H1 (cell line): Measurements from ENCODE around the gene COLEC11. TPM values are rescaled to one million over a fixed set of nuclear protein-coding genes. Genes with fewer than 3 reads are reported as not detected.

Experiments
- BRCA1 ChIP-seq: IDR thresholded peaks from 2 replicates; pipeline ENCODE4 v1.6.1; 2012; ENCODE audit warnings: low read depth, low read length, improper control_type of control experiment
- CREB1 ChIP-seq: IDR thresholded peaks from 2 replicates; pipeline ENCODE4 v1.6.1; 2012; ENCODE audit warnings: inconsistent platforms
- GABPA ChIP-seq: IDR thresholded peaks from 2 replicates; pipeline ENCODE4 v1.6.1; 2011; ENCODE audit warnings: mild to moderate bottlenecking, low read length, moderate library complexity, borderline replicate concordance; ENCODE audit not compliant: insufficient read depth
- GTF2F1 ChIP-seq: IDR thresholded peaks from 2 replicates; pipeline ENCODE4 v1.6.1; 2012; ENCODE audit warnings: low read depth, low read length, improper control_type of control experiment, borderline replicate concordance
- KDM1A ChIP-seq: fragments of 200-600, 300-600 bp; sonication (generic); IDR thresholded peaks from 2 replicates; pipeline ENCODE4 v1.7.1; 2016; ENCODE audit warnings: mild to moderate bottlenecking, low read length, borderline replicate concordance
- POLR2A ChIP-seq, 2 experiments: IDR thresholded peaks; 1 replicate in 1 of 2; 2 replicates in 1 of 2; pipeline ENCODE4 v1.6.1; 2011; ENCODE audit warnings: low read depth in 2 of 2, low read length in 2 of 2, mild to moderate bottlenecking in 2 of 2; ENCODE audit errors: control extremely low read depth in 1 of 2
- SIN3A ChIP-seq, 2 experiments: IDR thresholded peaks in 1 of 2; conservative IDR thresholded peaks in 1 of 2; 2 replicates each; pipeline ENCODE4 v1.6.1; 2011 to 2012; ENCODE audit warnings: low read length in 2 of 2, improper control_type of control experiment in 1 of 2, low read depth in 1 of 2, mild to moderate bottlenecking in 1 of 2
- SIX5 ChIP-seq: IDR thresholded peaks from 2 replicates; pipeline ENCODE4 v1.6.1; 2011; ENCODE audit warnings: mild to moderate bottlenecking, low read depth, low read length
- SP4 ChIP-seq: IDR thresholded peaks from 2 replicates; pipeline ENCODE4 v1.6.1; 2012; ENCODE audit warnings: low read length, inconsistent platforms
- polyA plus RNA-seq, 7 experiments: library from polyadenylated mRNA; depleted of rRNA in 3 of 7; stranded (reverse) in 5 of 7; unstranded in 2 of 7; fragments of >200 nt in 5 of 7; fragments of 200-250 nt in 2 of 7; gene quantifications; 1 replicate in 5 of 7; 2 replicates in 1 of 7; 4 replicates in 1 of 7; pipeline versions ENCODE4 v1.2.1 to v1.2.3, GENCODE V29; 2011 to 2013; ENCODE audit warnings: missing spikeins in 2 of 7, mixed read lengths in 2 of 7
- total RNA-seq: library from RNA; stranded (reverse); fragmentation: NEBNext Ultra II Directional; extraction: Animal tissue kit (Norgen Biotek cat#: 25700); gene quantifications from 2 replicates; pipeline ENCODE4 v1.2.1, GENCODE V29; 2021
- TF ChIP-seq, protein P1 (sequence below): IDR thresholded peaks from 2 replicates; pipeline ENCODE4 v1.6.1; 2011; ENCODE audit warnings: low read depth, mild to moderate bottlenecking, low read length; ENCODE audit not compliant: insufficient read depth

COLEC11 gene
- total and polyA plus RNA-seq, 2 of the 8 experiments (the other 6 are each of a cell fraction or from before 2014, with no cell fraction given), result 0.47 to 0.80 TPM

DNA sequence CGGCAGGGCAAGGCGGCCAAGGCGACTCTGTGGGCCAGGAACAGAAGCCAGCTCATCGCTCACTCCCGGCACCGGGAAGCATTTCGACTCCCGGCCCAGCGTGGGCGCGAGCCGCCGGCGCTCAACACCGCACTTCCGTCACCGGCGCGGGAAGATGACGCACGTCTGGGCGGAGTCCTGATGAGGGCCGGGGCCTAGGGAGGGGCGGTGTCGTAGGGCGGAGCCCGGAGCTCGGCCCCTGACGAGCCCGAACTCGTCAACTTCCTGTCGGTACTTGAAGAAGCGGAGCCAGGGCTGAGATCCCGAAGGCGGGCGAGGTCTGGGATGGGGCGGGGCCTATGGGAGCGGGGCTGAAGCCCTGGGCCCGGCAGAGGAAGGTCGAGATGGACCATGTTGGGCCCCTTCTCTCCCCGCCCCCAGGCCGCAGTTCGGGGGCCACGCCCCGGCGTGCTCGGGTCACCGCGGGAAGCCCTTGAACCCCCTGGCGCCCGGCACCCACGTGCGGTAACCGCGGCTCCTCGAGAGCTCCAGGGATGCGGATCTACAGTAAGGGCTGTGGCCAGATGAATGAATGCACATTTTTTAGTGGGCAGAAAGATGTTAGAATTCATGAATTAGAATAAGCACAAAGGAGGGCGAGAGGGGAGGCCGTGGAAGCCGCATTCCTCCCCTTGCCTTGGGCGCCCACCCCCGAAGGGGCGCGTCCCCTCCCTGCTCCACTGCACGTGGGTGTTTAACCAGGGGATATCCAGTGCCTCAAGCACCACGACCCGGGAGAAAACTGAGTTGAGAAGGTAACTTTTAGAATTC, 36.5 kb upstream of the COLEC11 start, which contains the start of gene RNASEH1 (continued):
- TF ChIP-seq KDM1A, result 0 out of 2 replicates have a peak, but pooled peaks have one; percentile 8
- peak; percentile 99 for TF ChIP-seq CREB1
- TF ChIP-seq, protein P1, sequence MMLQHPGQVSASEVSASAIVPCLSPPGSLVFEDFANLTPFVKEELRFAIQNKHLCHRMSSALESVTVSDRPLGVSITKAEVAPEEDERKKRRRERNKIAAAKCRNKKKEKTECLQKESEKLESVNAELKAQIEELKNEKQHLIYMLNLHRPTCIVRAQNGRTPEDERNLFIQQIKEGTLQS, result peak; percentile 75
- TF ChIP-seq GABPA, result peak; percentile 77; the same call in 1 of the 2 replicates
- peak; percentile 86 to 89; a peak in 3 of 4 replicates for TF ChIP-seq SIN3A (conservative IDR thresholded peaks at IDR 0.05 in 1 of 2, IDR thresholded peaks at IDR 0.05 in 1 of 2; ENCODE audit: low read depth in 1 of 2, low read length in 2 of 2)
- TF ChIP-seq SP4, result peak; percentile 48
- no peak for TF ChIP-seq GTF2F1
- TF ChIP-seq BRCA1, result peak; percentile 3; the same call in 1 of the 2 replicates
- TF ChIP-seq POLR2A (IDR thresholded peaks at IDR 0.05; ENCODE audit: control extremely low read depth in 1 of 2, low read depth in 2 of 2, low read length in 2 of 2), result peak; percentile 86 to 89; a peak in 2 of 3 replicates
- TF ChIP-seq SIX5, result no peak
